Activated CD4-positive, alpha-beta T cell treated with anti-CD3 and anti-CD28 coated beads for 24 hours (primary cell): ENCODE measurements around the gene CCDC91.
"Not testable (repeated sequence)": the region's sequence is repeated elsewhere in the genome, so short reads cannot be mapped to it uniquely, and the experiment has no call there.

Source experiments
- DNase-seq, 2 donors: peaks; one replicate each; pipeline ENCODE4 v3.0.0-alpha.2; 2020; ENCODE audit warnings: low read depth in 2 of 2

CCDC91 gene

DNA sequence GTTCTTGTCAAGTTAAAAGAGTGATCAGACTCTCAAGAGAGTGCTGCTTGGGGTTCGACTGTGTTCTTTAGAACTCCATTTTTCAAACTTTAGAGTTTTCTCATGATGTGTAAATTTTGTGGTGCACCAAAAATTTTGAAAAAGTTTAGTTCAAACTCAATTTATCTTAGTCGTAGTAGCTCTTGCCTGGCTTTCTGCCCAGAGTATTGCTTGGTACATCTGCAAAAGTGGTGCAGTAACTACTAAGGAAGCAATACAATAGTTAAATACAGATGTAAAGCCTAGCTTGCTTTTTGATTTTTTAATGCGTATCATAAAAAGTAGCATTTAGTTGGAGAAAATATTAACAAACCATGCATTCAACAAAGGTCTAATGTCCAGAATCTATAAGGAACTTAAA is 9.5 kb upstream of the CCDC91 start:
- no peak for DNase-seq

DNA sequence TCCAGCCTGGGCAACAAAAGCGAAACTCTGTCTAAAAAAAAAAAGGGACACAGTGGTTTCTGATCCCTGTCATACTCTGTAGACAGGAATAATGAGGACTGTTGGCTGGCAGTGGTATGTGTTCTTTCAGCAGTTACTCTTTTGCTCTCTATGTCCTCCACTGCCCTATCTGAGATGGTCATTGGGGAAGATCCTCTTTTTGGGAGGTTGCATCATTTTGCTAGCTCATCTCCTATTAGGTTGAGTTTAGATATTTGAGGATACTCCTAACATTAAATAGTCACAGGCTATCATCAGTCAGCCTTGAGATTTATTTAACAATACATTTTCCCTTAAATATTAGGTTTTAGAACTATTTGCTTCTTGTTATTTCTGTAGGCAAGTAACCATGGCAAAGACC is 5.9 kb upstream of the CCDC91 start:
- DNase-seq = no peak

- DNase-seq = no peak
These were observed 3.8 kb upstream of the CCDC91 start for GRCh38 chr12:28186500-28186899.

DNA sequence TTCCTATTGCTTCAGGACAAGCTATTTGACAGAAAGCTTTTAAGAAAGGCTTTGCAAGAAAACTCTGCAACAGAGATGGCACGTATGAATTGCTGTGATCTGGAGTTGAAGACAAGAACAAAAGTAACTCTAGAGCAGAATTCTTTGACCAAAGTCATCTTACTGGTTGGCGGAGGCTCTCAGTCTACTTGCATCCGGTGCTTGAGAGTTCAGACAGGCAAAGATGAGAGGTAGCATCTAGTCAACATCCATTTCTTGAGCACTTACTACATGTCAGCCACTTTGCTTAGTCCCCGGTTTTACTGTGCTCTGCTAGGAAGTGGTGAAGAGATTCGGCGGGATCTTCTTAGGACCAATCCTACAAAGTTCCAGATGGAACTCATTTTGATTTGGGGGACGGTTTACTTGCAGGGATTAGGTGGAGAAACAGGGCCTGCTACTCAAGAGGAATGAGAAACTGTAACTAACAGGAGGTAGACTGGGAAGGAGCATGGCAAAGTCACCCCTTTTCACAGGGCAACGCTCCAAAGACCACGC is 404 bp upstream of the CCDC91 start:
- no peak for DNase-seq

DNA sequence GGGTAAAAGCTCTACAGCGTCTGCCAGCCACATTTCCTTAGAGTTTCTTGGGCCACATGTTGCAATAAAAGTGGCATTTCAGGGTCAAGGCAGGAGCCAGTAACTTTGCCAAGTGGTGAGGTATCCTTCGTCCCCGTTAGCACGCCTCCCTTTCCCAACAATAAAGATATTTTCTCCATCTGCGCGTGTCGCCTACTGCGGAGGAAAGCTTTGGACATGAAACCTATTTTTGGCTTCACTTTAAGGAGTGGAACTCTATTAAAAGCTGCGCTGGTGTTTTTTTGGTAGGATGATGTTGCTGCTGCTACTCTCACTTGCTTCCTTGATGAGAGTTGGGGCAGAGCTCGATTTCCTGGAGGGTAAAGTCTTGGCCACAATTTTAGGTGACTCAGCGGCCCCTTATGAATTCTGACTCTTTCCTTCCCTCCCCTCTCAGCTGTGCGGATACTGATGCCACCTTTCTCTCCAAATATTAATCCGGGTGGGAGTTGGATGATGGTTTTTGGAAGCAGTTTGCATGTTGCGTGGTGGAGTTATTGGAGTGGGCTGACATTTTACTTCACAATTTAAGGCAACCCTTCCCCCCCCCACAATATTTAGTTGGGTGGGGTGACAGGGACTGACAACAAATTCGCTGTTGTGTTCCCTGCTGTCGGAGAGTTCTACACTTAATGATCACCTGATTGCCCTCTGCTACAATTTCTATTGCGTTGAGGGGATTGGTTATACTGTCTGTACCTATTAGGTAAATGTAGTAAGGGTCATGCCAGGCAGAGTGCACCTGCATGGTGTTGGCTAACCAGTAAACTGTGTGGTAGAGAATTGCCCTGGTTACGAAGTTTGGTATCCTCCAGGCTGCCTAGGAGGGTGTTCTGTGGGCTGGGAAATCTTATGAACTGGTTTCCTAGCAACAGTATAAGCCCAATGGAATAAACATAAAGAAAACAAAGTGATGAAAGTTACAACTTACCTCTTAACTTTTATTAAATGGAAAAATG is 1.1 kb downstream of the CCDC91 start:
- DNase-seq = peak in 1 of 2 donors; percentile 18

GRCh38 chr12:28192125-28192524 is 1.9 kb downstream of the CCDC91 start:
- DNase-seq = no peak

DNA sequence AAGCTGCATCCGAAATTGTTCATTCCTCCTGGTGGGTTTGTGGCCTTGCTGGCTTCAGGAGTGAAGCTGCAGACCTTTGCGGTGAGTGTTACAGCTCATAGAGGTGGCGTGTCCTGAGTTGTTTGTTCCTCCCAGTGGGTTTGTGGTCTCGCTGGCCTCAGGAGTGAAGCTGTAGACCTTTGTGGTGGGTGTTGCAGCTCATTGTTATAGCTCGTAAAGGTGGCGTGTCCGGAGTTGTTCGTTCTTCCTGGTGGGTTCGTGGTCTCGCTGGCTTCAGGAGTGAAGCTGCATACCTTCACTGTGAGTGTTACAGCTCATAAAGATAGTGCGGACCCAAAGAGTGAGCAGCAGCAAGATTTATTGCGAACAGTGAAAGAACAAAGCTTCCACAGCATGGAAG is 4.4 kb downstream of the CCDC91 start:
- DNase-seq = not testable (repeated sequence)

DNA sequence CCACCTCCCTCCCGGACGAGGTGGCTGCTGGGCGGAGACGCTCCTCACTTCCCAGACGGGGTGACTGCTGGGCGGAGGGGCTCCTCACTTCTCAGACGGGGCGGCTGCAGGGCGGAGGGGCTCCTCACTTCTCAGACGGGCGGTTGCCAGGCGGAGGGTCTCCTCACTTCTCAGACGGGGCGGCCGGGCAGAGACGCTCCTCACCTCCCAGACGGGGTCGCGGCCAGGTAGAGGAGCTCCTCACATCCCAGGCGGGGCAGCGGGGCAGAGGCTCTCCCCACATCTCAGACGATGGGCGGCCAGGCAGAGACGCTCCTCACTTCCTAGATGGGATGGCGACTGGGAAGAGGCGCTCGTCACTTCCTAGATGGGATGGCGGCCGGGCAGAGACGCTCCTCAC is 10.9 kb downstream of the CCDC91 start:
- DNase-seq = not testable (repeated sequence)

- DNase-seq = no peak
These were observed 12.3 kb downstream of the CCDC91 start for GRCh38 chr12:28202374-28203130.

DNA sequence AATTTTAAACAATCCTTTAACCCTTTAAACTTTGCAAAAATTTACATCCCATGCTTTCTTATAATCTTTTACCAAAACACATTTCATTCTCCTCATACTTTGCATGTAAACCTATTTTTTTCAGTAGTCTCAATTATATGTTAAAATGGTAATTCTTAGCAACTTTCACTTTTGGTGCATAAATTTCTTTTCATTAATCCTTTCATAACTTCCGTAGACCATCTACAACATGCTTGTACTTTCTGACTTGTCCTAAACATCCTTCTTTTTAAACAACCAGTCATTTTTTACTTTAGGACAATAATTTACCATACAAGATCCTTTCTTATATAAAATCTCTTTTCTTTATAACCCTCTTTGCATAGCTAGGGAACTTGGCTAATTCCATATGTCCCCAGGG is 19.5 kb downstream of the CCDC91 start:
- DNase-seq = no peak

DNA sequence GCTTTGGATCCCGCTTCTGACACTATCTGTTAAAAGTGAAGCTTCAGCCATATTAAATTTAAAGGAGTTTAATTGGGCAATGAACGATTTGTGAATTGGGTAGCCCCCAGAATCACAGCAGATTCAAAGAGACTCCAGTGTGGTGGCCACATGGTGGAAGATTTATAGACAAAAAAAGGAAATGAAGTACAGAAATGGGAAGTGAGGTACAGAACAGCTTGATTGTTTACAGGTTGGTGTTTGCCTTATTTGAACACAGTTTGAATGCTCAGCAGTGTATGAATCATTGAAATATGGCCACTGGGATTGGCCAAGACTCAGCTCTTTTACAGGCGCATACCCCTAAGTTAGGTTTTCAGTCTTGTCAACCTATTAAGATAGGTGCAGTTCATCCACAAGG is 21.9 kb downstream of the CCDC91 start:
- DNase-seq = no peak

- no peak for DNase-seq
These were observed 24.8 kb downstream of the CCDC91 start for GRCh38 chr12:28215021-28215420.

DNA sequence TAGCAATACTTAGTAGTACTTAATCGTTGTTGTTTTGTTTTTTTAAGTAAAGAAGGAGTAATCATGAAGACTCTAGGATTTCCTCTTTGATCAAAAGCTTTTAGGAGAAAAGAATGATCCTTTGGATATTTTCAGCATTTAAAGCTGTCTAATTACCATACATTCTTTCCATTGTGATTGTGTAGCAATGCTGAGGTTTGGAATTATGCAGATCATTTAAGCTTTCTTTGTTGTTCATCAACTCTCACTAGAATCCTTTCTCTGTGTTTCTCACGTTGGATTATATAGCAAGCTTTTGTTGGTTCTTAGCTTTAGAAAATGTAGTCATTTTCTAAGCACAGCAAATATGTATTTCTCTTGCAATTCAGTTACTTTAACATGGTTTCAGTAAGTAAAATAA is 25.8 kb downstream of the CCDC91 start:
- DNase-seq = no peak

- no peak for DNase-seq
These were observed 27.5 kb downstream of the CCDC91 start for GRCh38 chr12:28217805-28218204.

DNA sequence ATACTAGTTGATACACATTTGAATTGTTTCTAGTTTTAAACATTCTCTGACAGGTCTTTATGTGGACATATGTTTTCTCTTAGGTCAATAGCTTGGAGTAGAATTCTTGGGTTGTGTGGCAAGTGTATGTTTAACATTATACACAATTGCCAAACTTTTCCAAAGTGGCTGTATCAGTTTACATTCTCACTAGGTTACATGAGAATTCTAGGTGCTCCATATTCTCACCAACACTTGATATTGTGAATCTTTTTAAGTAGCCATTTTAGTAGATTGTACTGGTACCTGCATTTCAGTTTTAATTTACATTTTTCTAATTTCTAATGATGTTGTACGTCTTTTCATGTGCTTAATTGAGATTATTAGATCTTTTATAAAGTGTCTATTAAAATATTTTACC is 28.6 kb downstream of the CCDC91 start:
- no peak for DNase-seq

DNA sequence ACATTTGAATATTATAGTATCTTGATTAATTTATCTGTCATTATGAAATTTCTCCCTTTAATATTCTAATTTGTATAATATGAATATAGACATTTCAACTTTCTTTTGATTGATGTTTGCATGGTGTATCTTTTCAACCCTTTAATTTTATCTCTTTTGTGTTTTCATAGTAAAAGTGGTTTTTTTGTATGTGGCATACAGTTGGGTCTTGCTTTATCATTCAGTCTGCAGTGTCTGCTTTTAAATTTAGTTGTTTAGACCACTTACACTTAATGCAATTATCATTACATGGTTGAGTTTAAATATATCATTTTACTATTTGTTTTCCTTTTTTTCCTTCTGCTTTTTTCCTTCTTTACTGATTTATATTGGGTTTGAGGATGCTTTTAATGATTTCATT is 29.6 kb downstream of the CCDC91 start:
- no peak for DNase-seq

DNA sequence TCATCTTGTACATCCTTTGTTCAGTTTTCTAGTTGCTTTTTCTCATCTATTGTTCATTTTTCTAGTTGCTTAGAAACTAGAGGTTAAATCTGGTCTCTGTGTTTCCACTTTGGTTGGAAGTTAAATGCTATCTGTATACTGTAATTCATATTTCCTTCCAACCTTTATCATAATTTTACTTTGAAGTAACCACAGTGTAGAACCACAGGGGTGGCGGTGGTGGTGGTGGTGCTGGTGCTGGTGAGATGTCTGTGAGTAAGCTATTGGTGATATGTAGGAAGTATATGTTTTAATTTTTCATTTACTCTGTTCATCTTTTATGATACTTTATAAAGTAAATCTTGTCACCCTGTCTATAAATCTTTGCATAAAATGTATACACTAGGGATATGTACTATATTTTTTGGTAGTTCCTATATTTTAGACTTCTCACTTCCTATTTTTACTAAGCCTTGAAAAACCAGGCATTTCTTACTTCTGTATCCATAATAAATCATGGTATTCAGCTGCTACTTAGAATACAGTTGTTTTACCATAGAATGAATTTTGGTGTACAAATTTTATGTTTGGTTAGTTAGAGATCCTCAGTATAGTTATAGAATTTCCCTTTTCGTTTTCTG is 31.9 kb downstream of the CCDC91 start:
- peak; percentile 52 to 54 for DNase-seq

- no peak for DNase-seq
These were observed 32.8 kb downstream of the CCDC91 start for GRCh38 chr12:28223025-28223554.

DNA sequence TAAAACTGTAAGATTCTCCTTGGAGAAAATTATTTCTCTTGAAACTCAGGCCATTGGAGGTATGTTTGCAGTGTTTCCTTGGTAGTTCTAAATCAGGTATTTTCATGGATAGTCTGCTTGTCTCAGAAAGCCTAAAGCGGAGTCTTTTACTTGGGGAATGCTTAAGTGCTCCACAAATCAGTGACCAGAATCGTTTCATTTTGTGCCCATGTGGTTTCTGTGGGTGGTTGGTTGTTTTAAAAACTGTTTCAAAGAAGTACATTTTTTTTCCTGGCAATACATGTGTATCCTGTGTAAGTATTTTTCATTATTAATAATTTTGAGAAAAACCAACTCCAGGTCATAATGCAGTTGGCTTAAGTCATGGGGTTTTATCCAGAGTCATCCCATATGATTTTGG is 33.6 kb downstream of the CCDC91 start:
- no peak for DNase-seq

- no peak for DNase-seq
These were observed 36.4 kb downstream of the CCDC91 start for GRCh38 chr12:28226705-28227104.

DNA sequence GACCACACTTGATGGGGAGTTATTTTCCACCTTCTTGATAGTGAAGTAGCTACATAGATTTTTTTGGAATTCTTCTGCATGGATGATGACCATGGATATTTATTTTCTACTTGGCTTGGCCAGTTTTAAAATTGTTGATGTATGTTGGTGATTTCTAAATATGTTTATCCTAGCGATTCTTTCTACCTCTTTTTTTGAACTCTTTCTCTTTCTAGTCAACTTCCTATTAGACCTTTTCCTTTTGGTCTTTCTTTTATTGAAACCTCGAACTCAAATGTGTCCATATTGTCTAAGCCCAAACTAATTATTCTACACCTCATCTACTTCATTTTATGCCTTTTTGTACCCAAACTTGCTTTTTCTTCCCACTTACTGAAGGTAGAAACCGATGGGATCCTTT is 37.0 kb downstream of the CCDC91 start:
- DNase-seq = no peak

GRCh38 chr12:28231248-28231647 is 41.0 kb downstream of the CCDC91 start:
- no peak for DNase-seq
